NCI-H2107 treated with DMSO at 0.1 percent for 48 hours (cell line): ENCODE data around the gene NRGN.

Experiments used
- DNase-seq: peaks from one replicate; lab custom pipeline; 2025; ENCODE audit not compliant: unreplicated experiment; lab: John Stamatoyannopoulos, UW

The NRGN gene

GRCh38 chr11:124738713-124739478 lies 846 bp upstream of the NRGN start:
- DNase-seq = no peak

- no peak for DNase-seq
Observed at GRCh38 chr11:124740277-124740882, 638 bp downstream of the NRGN start.

- DNase-seq = no peak
Observed at GRCh38 chr11:124742555-124742954, 2.8 kb downstream of the NRGN start.

- DNase-seq = no peak
Observed at GRCh38 chr11:124743050-124743449, 3.3 kb downstream of the NRGN start.

- no peak for DNase-seq
Observed at GRCh38 chr11:124745270-124745834, 5.6 kb downstream of the NRGN start.

- DNase-seq = no peak
Observed at GRCh38 chr11:124745835-124746620, 6.3 kb downstream of the NRGN start.

- DNase-seq = no peak
Observed at GRCh38 chr11:124746621-124747243, 7.0 kb downstream of the NRGN start.

GRCh38 chr11:124747406-124748099 lies 7.8 kb downstream of the NRGN start:
- no peak for DNase-seq

- no peak for DNase-seq
Observed at GRCh38 chr11:124748100-124748418, 8.3 kb downstream of the NRGN start.

- DNase-seq = no peak
Observed at GRCh38 chr11:124748481-124749343, 9.0 kb downstream of the NRGN start.

- DNase-seq = no peak
Observed at GRCh38 chr11:124749912-124750311, 10.2 kb downstream of the NRGN start.

GRCh38 chr11:124751391-124751740 lies 11.6 kb downstream of the NRGN start:
- no peak for DNase-seq

- DNase-seq = no peak
Observed at GRCh38 chr11:124751741-124752470, 12.2 kb downstream of the NRGN start, which contains the start of gene VSIG2. TSS of gene VSIG2 (minus strand) at chr11:124752255. CDS start at chr11:124752137, 118 bp downstream.

- DNase-seq = no peak
Observed at GRCh38 chr11:124752471-124753102, 12.8 kb downstream of the NRGN start.

GRCh38 chr11:124753205-124753604 lies 13.5 kb downstream of the NRGN start:
- no peak for DNase-seq

- DNase-seq = no peak
Observed at GRCh38 chr11:124753624-124754023, 13.9 kb downstream of the NRGN start.

- no peak for DNase-seq
Observed at GRCh38 chr11:124754309-124754708, 14.6 kb downstream of the NRGN start.

GRCh38 chr11:124754710-124755109 lies 15.0 kb downstream of the NRGN start:
- no peak for DNase-seq
